Measurements from ENCODE around the gene VASH2. TPM values are rescaled to one million over a fixed set of nuclear protein-coding genes. Genes with fewer than 3 reads are reported as not detected.
"Not testable (repeated sequence)": the region's sequence is repeated elsewhere in the genome, so short reads cannot be mapped to it uniquely, and the experiment has no call there.

Gene VASH2
- total and polyA plus RNA-seq, 8 donors: 2.4 to 38.6 (median 29.4) TPM

GRCh38 chr1:212908971-212909370 lies 41.4 kb upstream of the VASH2 start:
- ATAC-seq: no peak
- Histone ChIP-seq H3K36me3 (no peaks in the 10 kb centered on the region), H3K4me3 (no peak overlapping the region), H3K27me3 (no peaks in the 10 kb centered on the region), H3K27ac (no peak overlapping the region), H3K4me1 (no peaks in the 10 kb centered on the region), H3K9me3 (no peaks in the 10 kb centered on the region)
- DNase-seq: no peak
- intact Hi-C loops (cut with DNase I): no loop called here
- no peak for TF ChIP-seq CTCF (IDR thresholded peaks at IDR 0.05)

- Histone ChIP-seq H3K36me3 (no peaks in the 10 kb centered on the region), H3K4me1 (no peaks in the 10 kb centered on the region), H3K27me3 (no peaks in the 10 kb centered on the region), H3K4me3 (no peak overlapping the region), H3K27ac (no peak overlapping the region), H3K9me3 (no peaks in the 10 kb centered on the region)
- no peak for DNase-seq
- no peak for TF ChIP-seq CTCF (IDR thresholded peaks at IDR 0.05)
- intact Hi-C loops (cut with DNase I): no loop called here
- ATAC-seq: no peak
Measured at GRCh38 chr1:212909652-212910063, 40.7 kb upstream of the VASH2 start.

GRCh38 chr1:212910213-212910612 lies 40.1 kb upstream of the VASH2 start:
- H3K27ac ChIP-seq, DNase-seq, H3K27me3 ChIP-seq: not testable (repeated sequence)

GRCh38 chr1:212913638-212914037 lies 36.7 kb upstream of the VASH2 start:
- H3K4me3 ChIP-seq; ATAC-seq; H3K27ac ChIP-seq; DNase-seq; H3K36me3 ChIP-seq; H3K4me1 ChIP-seq; H3K9me3 ChIP-seq; intact Hi-C loops (cut with DNase I): not testable (repeated sequence)
- peaks cover 0 to 10% of the 10 kb centered on the region in 2 donors for H3K27me3 ChIP-seq

More at GRCh38 chr1:212910213-212910612, 40.1 kb upstream of the VASH2 start:
- H3K36me3 ChIP-seq; H3K9me3 ChIP-seq; H3K4me3 ChIP-seq; H3K4me1 ChIP-seq; ATAC-seq; intact Hi-C loops (cut with DNase I): not testable (repeated sequence)

- H3K36me3 ChIP-seq; H3K4me1 ChIP-seq; H3K9me3 ChIP-seq; ATAC-seq; H3K4me3 ChIP-seq; H3K27ac ChIP-seq; DNase-seq; intact Hi-C loops (cut with DNase I): not testable (repeated sequence)
- H3K27me3 ChIP-seq: peaks cover 0 to 12% of the 10 kb centered on the region in 2 donors
Measured at GRCh38 chr1:212914110-212914509, 36.2 kb upstream of the VASH2 start.

- H3K9me3 ChIP-seq: no peaks in the 10 kb centered on the region
- peaks cover 0 to 12% of the 10 kb centered on the region in 2 donors for H3K27me3 ChIP-seq
- H3K4me1 ChIP-seq: peaks cover 0 to 7% of the 10 kb centered on the region in 2 donors
- no peak for TF ChIP-seq CTCF (IDR thresholded peaks at IDR 0.05)
- ATAC-seq: no peak
- DNase-seq: no peak
- H3K27ac ChIP-seq: no peak overlapping the region
- no peaks in the 10 kb centered on the region for H3K36me3 ChIP-seq
- H3K4me3 ChIP-seq: no peak overlapping the region
- intact Hi-C loops (cut with DNase I): no loop called here
Measured at GRCh38 chr1:212914789-212915188, 35.6 kb upstream of the VASH2 start.
